Stimulated activated naive CD8-positive, alpha-beta T cell treated with anti-CD3 and anti-CD28 coated beads, Interleukin-15, amount 100 ng/mL, for 72 hours (primary cell): ENCODE results near the gene IL16.

ENCODE experiments used
- ATAC-seq: fragments of 150-1000 bp; cut with Tn5 transposase; 2 replicates; pipeline ENCODE4 v1.10.0; 2021; ENCODE audit warnings: mild to moderate bottlenecking, moderate library complexity
- DNase-seq, 2 donors: peaks; one replicate each; pipeline ENCODE4 v3.0.0; 2021 to 2022
- H3K27ac Mint-ChIP-seq, 2 donors: one replicate each; pipeline ENCODE4 v1.8.0; 2022; ENCODE audit warnings: mild to moderate bottlenecking in 2 of 2, mixed read lengths in 2 of 2, moderate library complexity in 2 of 2
- H3K27me3 Mint-ChIP-seq: one replicate; pipeline ENCODE4 v1.8.0; 2022; ENCODE audit warnings: mixed read lengths
- H3K4me1 Mint-ChIP-seq: one replicate; pipeline ENCODE4 v1.8.0; 2022; ENCODE audit warnings: mild to moderate bottlenecking, mixed read lengths
- H3K4me3 Mint-ChIP-seq, 2 donors: one replicate each; pipeline ENCODE4 v1.8.0; 2022; ENCODE audit warnings: mild to moderate bottlenecking in 2 of 2, mixed read lengths in 2 of 2, moderate library complexity in 1 of 2
- H3K9me3 Mint-ChIP-seq, 2 donors: one replicate each; pipeline ENCODE4 v1.8.0; 2022; ENCODE audit warnings: mixed read lengths in 2 of 2

Gene IL16

DNA sequence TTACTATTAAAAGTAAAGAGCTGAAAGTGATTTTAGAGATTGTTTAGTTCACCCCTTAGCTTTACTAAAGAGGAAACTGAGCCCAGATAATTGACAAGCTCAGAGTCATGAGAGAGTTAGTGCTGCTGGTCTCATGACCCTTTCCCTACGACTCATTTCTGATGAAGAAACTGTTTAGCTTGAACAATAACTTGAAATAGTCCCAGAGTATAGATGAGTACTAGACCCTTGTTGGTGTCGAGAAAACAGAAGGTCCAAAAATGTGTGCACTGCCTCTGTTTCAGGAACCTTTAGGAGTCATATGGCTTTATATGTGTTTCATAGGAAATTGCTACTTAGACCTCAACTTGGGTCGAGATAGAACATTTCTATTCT lies 58.2 kb downstream of the IL16 start:
- no peaks in the 10 kb centered on the region for H3K4me1 Mint-ChIP-seq
- no peak overlapping the region for H3K4me3 Mint-ChIP-seq

GRCh38 chr15:81255315-81255957 lies 58.8 kb downstream of the IL16 start:
- DNase-seq (no peak), ATAC-seq (no peak)
- peaks cover 5% of the 10 kb centered on the region for H3K27me3 Mint-ChIP-seq
- peaks cover 0 to 8% of the 10 kb centered on the region in 2 donors for H3K9me3 Mint-ChIP-seq
- H3K4me3 Mint-ChIP-seq, result no peak overlapping the region
- no peaks in the 10 kb centered on the region for H3K4me1 Mint-ChIP-seq
- no peak overlapping the region for H3K27ac Mint-ChIP-seq

More for the DNA sequence above, 58.2 kb downstream of the IL16 start:
- H3K27ac Mint-ChIP-seq, result no peak overlapping the region
- no peak for ATAC-seq
- peaks cover 0 to 13% of the 10 kb centered on the region in 2 donors for H3K9me3 Mint-ChIP-seq
- H3K27me3 Mint-ChIP-seq, result peaks cover 5% of the 10 kb centered on the region
- DNase-seq, result no peak

GRCh38 chr15:81255958-81256320 lies 59.3 kb downstream of the IL16 start:
- no peak for DNase-seq
- H3K27me3 Mint-ChIP-seq, result peaks cover 5% of the 10 kb centered on the region
- no peak overlapping the region for H3K4me3 Mint-ChIP-seq
- H3K9me3 Mint-ChIP-seq, result peaks cover 0 to 4% of the 10 kb centered on the region in 2 donors
- no peak overlapping the region for H3K27ac Mint-ChIP-seq
- ATAC-seq, result no peak
- no peaks in the 10 kb centered on the region for H3K4me1 Mint-ChIP-seq

GRCh38 chr15:81256916-81257315 lies 60.2 kb downstream of the IL16 start:
- ATAC-seq, result no peak
- no peak for DNase-seq
- no peaks in the 10 kb centered on the region for H3K9me3 Mint-ChIP-seq
- H3K27me3 Mint-ChIP-seq, result no peaks in the 10 kb centered on the region
- no peaks in the 10 kb centered on the region for H3K4me1 Mint-ChIP-seq
- no peak overlapping the region for H3K4me3 Mint-ChIP-seq
- no peak overlapping the region for H3K27ac Mint-ChIP-seq

- Mint-ChIP-seq H3K27me3 (no peaks in the 10 kb centered on the region), H3K4me1 (no peaks in the 10 kb centered on the region), H3K27ac (no peak overlapping the region), H3K9me3 (no peaks in the 10 kb centered on the region), H3K4me3 (no peak overlapping the region)
- no peak for DNase-seq
- no peak for ATAC-seq
These were observed 60.8 kb downstream of the IL16 start for GRCh38 chr15:81257435-81257834.

DNA sequence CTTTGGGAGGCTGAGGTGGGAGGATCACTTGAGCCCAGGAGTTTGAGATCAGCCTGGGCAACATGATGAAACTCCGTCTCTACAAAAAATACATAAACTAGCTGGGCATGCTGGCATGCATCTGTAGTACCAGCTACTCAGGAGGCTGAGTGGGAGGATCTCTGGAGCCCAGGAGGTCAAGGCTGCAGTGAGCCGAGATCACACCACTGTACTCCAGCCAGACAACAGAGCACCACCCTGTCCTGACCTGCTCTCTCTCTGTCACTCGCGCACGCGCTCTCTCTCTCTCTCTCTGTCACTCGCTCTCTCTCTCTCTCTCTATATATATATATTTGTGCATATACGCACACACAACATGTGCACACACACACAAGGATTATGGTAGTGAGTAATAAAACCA lies 61.8 kb downstream of the IL16 start:
- H3K9me3 Mint-ChIP-seq, result no peaks in the 10 kb centered on the region
- H3K27me3 Mint-ChIP-seq, result no peaks in the 10 kb centered on the region
- no peak overlapping the region for H3K27ac Mint-ChIP-seq
- no peak for ATAC-seq
- DNase-seq, result no peak
- H3K4me3 Mint-ChIP-seq, result no peak overlapping the region
- H3K4me1 Mint-ChIP-seq, result no peaks in the 10 kb centered on the region

DNA sequence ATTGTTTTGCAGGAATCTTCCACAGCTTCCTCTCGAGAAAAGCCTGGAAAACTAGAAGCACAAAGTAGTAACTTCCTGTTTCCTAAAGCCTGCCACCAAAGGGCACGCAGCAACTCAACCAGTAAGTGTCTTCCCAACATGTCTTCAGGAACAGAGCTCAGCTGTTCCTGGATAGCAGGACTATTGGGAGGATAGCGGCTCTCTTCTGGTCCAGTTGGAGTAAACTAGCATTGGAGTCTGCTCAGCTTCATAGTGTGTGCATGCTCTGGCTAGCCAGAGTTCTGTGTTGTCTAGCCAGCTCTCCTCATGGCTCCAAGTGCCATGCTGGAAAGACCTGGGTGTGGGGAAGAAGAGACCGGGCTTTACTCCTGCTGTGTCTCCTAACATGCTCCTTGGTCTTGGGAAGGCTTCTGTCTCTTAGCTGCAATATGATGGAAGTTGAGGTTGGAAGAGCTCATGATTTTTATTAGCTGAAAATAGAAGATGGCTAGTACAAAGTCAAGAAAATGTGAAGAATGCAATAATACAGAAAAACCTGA lies 63.1 kb downstream of the IL16 start:
- H3K4me3 Mint-ChIP-seq, result no peak overlapping the region
- no peak for ATAC-seq
- no peaks in the 10 kb centered on the region for H3K4me1 Mint-ChIP-seq
- H3K27ac Mint-ChIP-seq, result no peak overlapping the region
- H3K27me3 Mint-ChIP-seq, result no peaks in the 10 kb centered on the region
- no peak for DNase-seq
- no peaks in the 10 kb centered on the region for H3K9me3 Mint-ChIP-seq

DNA sequence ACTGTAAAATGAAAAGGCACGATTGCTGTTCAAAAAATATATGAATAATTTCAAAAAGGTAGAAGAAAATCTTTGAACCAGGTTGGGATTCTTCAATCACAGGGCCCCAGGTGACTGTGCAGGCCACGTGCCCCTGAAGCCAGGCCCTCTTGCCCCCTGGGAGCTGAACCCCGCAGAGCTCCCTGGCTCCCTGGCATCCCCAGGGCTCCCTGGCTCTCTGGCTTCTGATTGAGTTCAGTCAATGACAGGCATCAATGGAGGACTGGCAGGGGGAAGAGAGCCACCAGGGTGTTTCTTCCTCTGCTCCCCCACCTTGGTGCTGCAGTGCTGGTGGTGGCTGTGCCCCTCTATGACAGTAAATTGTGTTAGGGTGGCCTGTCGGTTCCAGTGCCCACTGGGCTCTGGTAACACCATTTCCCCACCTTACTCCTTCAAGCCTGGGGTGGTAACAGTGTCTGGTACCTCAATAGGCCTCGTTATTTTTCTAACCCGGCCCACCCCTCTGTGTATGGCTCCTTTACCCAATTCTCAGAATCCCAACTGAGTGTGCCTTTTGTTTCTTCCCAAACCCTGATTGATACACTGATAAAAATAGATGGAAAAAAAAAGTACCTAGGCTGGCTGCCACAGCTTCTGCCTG lies 64.6 kb downstream of the IL16 start:
- H3K27me3 Mint-ChIP-seq, result peaks cover 6% of the 10 kb centered on the region
- ATAC-seq, result no peak
- peaks cover 12% of the 10 kb centered on the region for H3K4me1 Mint-ChIP-seq
- H3K9me3 Mint-ChIP-seq, result no peaks in the 10 kb centered on the region
- no peak overlapping the region for H3K27ac Mint-ChIP-seq
- H3K4me3 Mint-ChIP-seq, result no peak overlapping the region
- DNase-seq, result no peak

GRCh38 chr15:81263477-81263876 lies 66.8 kb downstream of the IL16 start:
- H3K9me3 Mint-ChIP-seq, result no peaks in the 10 kb centered on the region
- H3K4me1 Mint-ChIP-seq, result peaks cover 30% of the 10 kb centered on the region
- ATAC-seq, result no peak
- DNase-seq, result no peak
- no peak overlapping the region for H3K27ac Mint-ChIP-seq
- H3K4me3 Mint-ChIP-seq, result no peak overlapping the region
- H3K27me3 Mint-ChIP-seq, result peaks cover 6% of the 10 kb centered on the region

- H3K4me3 Mint-ChIP-seq, result no peak overlapping the region
- H3K4me1 Mint-ChIP-seq, result peaks cover 38% of the 10 kb centered on the region
- DNase-seq (no peak), ATAC-seq (no peak)
- H3K9me3 Mint-ChIP-seq, result no peaks in the 10 kb centered on the region
- peaks cover 6% of the 10 kb centered on the region for H3K27me3 Mint-ChIP-seq
- H3K27ac Mint-ChIP-seq, result no peak overlapping the region
These were observed 67.6 kb downstream of the IL16 start for GRCh38 chr15:81264072-81264857.

DNA sequence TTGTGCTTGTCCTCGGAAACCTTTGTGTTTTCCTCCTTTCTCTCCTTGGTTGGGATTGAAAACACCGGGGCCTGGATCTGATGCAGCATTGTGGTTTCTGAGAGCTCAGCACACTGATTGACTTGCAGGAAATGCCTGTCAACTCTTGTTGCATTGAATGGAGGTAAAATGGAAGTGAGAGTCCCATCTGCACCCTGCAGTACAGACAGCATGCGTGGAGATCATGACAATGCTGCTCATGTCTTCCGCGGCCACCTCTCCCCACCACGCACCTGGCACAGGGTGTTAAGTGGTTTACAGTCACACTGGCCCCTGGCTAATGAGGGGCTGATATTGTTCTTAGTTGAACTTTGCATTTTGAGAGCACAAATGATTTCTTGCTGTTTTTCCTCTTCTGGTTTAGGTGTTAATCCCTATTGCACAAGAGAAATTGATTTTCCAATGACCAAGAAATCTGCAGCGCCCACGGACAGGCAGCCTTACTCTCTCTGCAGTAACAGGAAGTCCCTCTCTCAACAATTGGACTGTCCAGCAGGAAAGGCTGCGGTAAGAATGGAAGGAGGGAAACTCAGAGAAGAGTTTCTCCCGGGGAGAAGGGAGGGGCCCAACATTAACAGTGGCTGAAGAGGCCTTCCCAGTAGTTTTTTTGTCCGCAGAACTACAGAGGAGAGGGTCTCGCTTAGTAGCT lies 68.7 kb downstream of the IL16 start:
- Mint-ChIP-seq H3K27ac (peak overlapping the region in 1 of 2 donors; percentile 27), H3K4me1 (peaks cover 48% of the 10 kb centered on the region), H3K9me3 (no peaks in the 10 kb centered on the region), H3K27me3 (peaks cover 6% of the 10 kb centered on the region), H3K4me3 (peak overlapping the region; percentile 77 to 79)
- ATAC-seq (no peak), DNase-seq (no peak)

- H3K27ac Mint-ChIP-seq, result peak overlapping the region in 1 of 2 donors; percentile 47
- H3K9me3 Mint-ChIP-seq, result no peaks in the 10 kb centered on the region
- peak; percentile 80 to 81 for DNase-seq
- peak overlapping the region; percentile 77 to 79 for H3K4me3 Mint-ChIP-seq
- peaks cover 54% of the 10 kb centered on the region for H3K4me1 Mint-ChIP-seq
- peak; percentile 93 for ATAC-seq
- H3K27me3 Mint-ChIP-seq, result peaks cover 6% of the 10 kb centered on the region
These were observed 69.5 kb downstream of the IL16 start for GRCh38 chr15:81265944-81266775.

DNA sequence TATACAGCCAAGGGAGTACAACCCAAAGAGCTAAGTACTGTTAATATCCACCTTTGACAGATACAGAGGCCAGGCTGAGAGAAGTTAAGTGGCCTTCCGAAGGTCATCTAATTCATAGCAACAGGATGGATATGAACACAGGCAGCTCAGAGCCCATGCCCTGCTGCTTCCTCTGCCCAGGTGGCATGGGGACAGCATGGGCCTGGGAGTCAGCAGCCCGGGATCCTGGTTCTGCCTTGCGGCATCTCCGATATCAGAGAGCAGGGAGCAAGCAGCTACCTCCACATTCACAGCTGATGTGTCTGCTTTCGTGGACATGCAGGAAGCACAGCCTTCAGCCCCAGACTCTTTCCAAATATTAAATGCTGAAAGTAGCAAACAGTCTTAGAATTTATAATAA lies 71.7 kb downstream of the IL16 start:
- H3K27me3 Mint-ChIP-seq, result peaks cover 6% of the 10 kb centered on the region
- no peak overlapping the region for H3K4me3 Mint-ChIP-seq
- H3K4me1 Mint-ChIP-seq, result peaks cover 54% of the 10 kb centered on the region
- no peak overlapping the region for H3K27ac Mint-ChIP-seq
- no peaks in the 10 kb centered on the region for H3K9me3 Mint-ChIP-seq
- DNase-seq (no peak), ATAC-seq (no peak)

- Mint-ChIP-seq H3K9me3 (no peaks in the 10 kb centered on the region), H3K4me3 (peak overlapping the region in 1 of 2 donors; percentile 52), H3K27ac (peak overlapping the region in 1 of 2 donors; percentile 85), H3K27me3 (peaks cover 6% of the 10 kb centered on the region), H3K4me1 (peaks cover 54% of the 10 kb centered on the region)
- DNase-seq (peak in 1 of 2 donors; percentile 36), ATAC-seq (peak; percentile 50)
These were observed 72.4 kb downstream of the IL16 start for GRCh38 chr15:81268881-81269601.
